HG03097 (cell line): ENCODE measurements around the gene LAIR2.
A peak's percentile ranks its signal among the peaks of the same experiment; 100 is the strongest.

Source experiments
- ATAC-seq: cut with Tn5 transposase; IDR thresholded peaks from one replicate; pipeline ENCODE4 v1.9.1; 2021; ENCODE audit not compliant: unreplicated experiment, low FRiP score

LAIR2 gene

GRCh38 chr19:54530866-54531265 is 28.2 kb downstream of the LAIR2 start:
- ATAC-seq = no peak

GRCh38 chr19:54532528-54532927 is 29.9 kb downstream of the LAIR2 start:
- peak; percentile 88 for ATAC-seq

GRCh38 chr19:54533476-54533875 is 30.8 kb downstream of the LAIR2 start:
- no peak for ATAC-seq

- ATAC-seq = no peak
These were observed 31.5 kb downstream of the LAIR2 start for GRCh38 chr19:54534156-54534555.

GRCh38 chr19:54535601-54536000 is 33.0 kb downstream of the LAIR2 start:
- no peak for ATAC-seq

- ATAC-seq = no peak
These were observed 34.3 kb downstream of the LAIR2 start for GRCh38 chr19:54536956-54537355.

- no peak for ATAC-seq
These were observed 39.1 kb downstream of the LAIR2 start for GRCh38 chr19:54541712-54542111.

- ATAC-seq = no peak
These were observed 46.2 kb downstream of the LAIR2 start for GRCh38 chr19:54548806-54549205.

- no peak for ATAC-seq
These were observed 46.6 kb downstream of the LAIR2 start for GRCh38 chr19:54549224-54549623.

- peak; percentile 51 for ATAC-seq
These were observed 48.7 kb downstream of the LAIR2 start for GRCh38 chr19:54551293-54551692.

- ATAC-seq = peak; percentile 38
These were observed 49.6 kb downstream of the LAIR2 start for GRCh38 chr19:54551950-54552912.

- no peak for ATAC-seq
These were observed 50.3 kb downstream of the LAIR2 start for GRCh38 chr19:54552913-54553310.

- ATAC-seq = no peak
These were observed 51.4 kb downstream of the LAIR2 start for GRCh38 chr19:54554006-54554405.

- no peak for ATAC-seq
These were observed 52.3 kb downstream of the LAIR2 start for GRCh38 chr19:54554896-54555295.

- no peak for ATAC-seq
These were observed 53.6 kb downstream of the LAIR2 start for GRCh38 chr19:54556194-54556593.

- ATAC-seq = no peak
These were observed 55.7 kb downstream of the LAIR2 start for GRCh38 chr19:54558339-54558738.
